Stomach (tissue), 9 donors: Measurements from ENCODE around the gene LCORL. TPM values are rescaled to one million over a fixed set of nuclear protein-coding genes. Genes with fewer than 3 reads are reported as not detected.

Source experiments
- DNase-seq, 2 donors: peaks; one replicate each; pipeline versions ENCODE4 v3.0.0 to v3.0.0-alpha.2; 2013 to 2019
- H3K27ac ChIP-seq, 5 donors: fragments of 200-600 bp in 4 of 5; sonication (generic) in 4 of 5; one replicate each; pipeline ENCODE4 v1.5.1; 2013 to 2019; ENCODE audit warnings: mild to moderate bottlenecking in 1 of 5, moderate library complexity in 1 of 5
- H3K27me3 ChIP-seq, 3 donors: fragments of 200-600 bp; sonication (generic); one replicate each; pipeline ENCODE4 v1.5.1; 2017 to 2019; ENCODE audit warnings: mixed run types in 1 of 3
- H3K36me3 ChIP-seq, 4 donors: fragments of 200-600 bp; sonication (generic); 1 replicate in 3 of 4; 2 replicates in 1 of 4; pipeline ENCODE4 v1.5.1; 2016 to 2019
- H3K4me1 ChIP-seq, 4 donors: fragments of 200-600 bp; sonication (generic); one replicate each; pipeline ENCODE4 v1.5.1; 2016 to 2019
- H3K4me3 ChIP-seq, 4 donors: fragments of 200-600 bp; sonication (generic) in 3 of 4; one replicate each; pipeline ENCODE4 v1.5.1; 2016 to 2019; ENCODE audit warnings: mild to moderate bottlenecking in 1 of 4
- H3K9me3 ChIP-seq, 4 donors: fragments of 200-600 bp; sonication (generic); one replicate each; pipeline ENCODE4 v1.5.1; 2016 to 2019
- EP300 ChIP-seq: sonication (generic); formaldehyde crosslinking; IDR thresholded peaks from one replicate; pipeline ENCODE4 v1.6.1; 2017; ENCODE audit warnings: antibody characterized with exemption
- POLR2A ChIP-seq, 4 donors: fragments of 450-650 bp; IDR thresholded peaks; one replicate each; pipeline ENCODE4 v1.6.1; 2016; ENCODE audit warnings: antibody characterized with exemption in 4 of 4, control low read depth in 2 of 4, mild to moderate bottlenecking in 1 of 4, moderate library complexity in 1 of 4
- POLR2AphosphoS5 ChIP-seq, 3 donors: sonication (generic); formaldehyde crosslinking; IDR thresholded peaks; one replicate each; pipeline ENCODE4 v1.6.1; 2016; ENCODE audit warnings: antibody characterized with exemption in 3 of 3
- WGBS, 5 donors: extraction: QIAGEN DNeasy Blood & Tissue Kit in 3 of 5; methylation state at CpG; one replicate each; pipeline versions ENCODE4 v1.1.5 to v1.1.7; 2013 to 2018; 5-methylcytosine and 5-hydroxymethylcytosine counted together
- intact Hi-C: fragments of 100-400 bp; cut with DNase I; formaldehyde crosslinking; loops from one replicate; pipeline ENCODE4 v1.15.1; 2023; ENCODE audit warnings: low total_unique reads
- polyA plus RNA-seq, 3 donors: library from polyadenylated mRNA; stranded (reverse); fragments of 200-250 nt; gene quantifications; one replicate each; pipeline ENCODE4 v1.2.3, GENCODE V29; 2013
- total RNA-seq, 5 donors: library from RNA; depleted of rRNA; stranded (reverse); fragments of >200 nt; gene quantifications; one replicate each; pipeline versions ENCODE4 v1.1.0 to v1.2.3, GENCODE V29; 2014 to 2016
- TF ChIP-seq, protein P1 (sequence below), 7 experiments: fragments of 450-650 bp in 4 of 7; fragments of 200-600 bp in 3 of 7; sonication (generic) in 3 of 7; IDR thresholded peaks; one replicate each; pipeline ENCODE4 v1.5.1; 2016 to 2019; ENCODE audit warnings: antibody characterized with exemption in 7 of 7, control low read depth in 2 of 7, mild to moderate bottlenecking in 1 of 7
- donor health status: healthy with polysubstance abuse.
- donor health status: Bipolar disorder and iron deficiency.
- donor health status: healthy.

LCORL gene
- total and polyA plus RNA-seq, 8 donors = 1.8 to 28.1 (median 8.2) TPM

DNA sequence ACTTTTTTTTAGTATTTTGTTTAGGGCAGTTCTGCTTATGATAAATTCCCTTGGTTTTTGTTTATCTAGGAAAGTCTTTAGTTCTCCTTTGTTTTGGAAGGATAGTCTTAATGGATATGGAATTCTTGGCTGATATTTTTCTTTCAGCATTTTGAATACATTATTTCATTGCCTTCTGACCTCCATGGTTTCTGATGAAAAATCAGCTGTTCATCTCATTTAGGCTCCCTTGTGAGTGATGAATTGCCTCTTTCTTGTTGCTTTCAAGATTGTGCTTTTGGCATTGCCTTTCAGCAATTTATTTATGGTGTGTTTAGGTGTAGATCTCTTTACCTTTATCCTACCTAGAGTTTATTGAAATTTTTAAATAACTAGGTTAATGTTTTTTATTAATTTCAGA is 41.5 kb upstream of the LCORL start:
- H3K36me3 ChIP-seq = no peaks in the 10 kb centered on the region
- no peak overlapping the region for H3K4me3 ChIP-seq
- H3K27ac ChIP-seq = no peak overlapping the region
- intact Hi-C loops = no loop called here
- no peaks in the 10 kb centered on the region for H3K4me1 ChIP-seq
- no peak for DNase-seq
- no peaks in the 10 kb centered on the region for H3K27me3 ChIP-seq
- TF ChIP-seq POLR2A (IDR thresholded peaks at IDR 0.05) (no peak), POLR2AphosphoS5 (IDR thresholded peaks at IDR 0.05) (no peak), EP300 (no peak)
- TF ChIP-seq, protein P1, sequence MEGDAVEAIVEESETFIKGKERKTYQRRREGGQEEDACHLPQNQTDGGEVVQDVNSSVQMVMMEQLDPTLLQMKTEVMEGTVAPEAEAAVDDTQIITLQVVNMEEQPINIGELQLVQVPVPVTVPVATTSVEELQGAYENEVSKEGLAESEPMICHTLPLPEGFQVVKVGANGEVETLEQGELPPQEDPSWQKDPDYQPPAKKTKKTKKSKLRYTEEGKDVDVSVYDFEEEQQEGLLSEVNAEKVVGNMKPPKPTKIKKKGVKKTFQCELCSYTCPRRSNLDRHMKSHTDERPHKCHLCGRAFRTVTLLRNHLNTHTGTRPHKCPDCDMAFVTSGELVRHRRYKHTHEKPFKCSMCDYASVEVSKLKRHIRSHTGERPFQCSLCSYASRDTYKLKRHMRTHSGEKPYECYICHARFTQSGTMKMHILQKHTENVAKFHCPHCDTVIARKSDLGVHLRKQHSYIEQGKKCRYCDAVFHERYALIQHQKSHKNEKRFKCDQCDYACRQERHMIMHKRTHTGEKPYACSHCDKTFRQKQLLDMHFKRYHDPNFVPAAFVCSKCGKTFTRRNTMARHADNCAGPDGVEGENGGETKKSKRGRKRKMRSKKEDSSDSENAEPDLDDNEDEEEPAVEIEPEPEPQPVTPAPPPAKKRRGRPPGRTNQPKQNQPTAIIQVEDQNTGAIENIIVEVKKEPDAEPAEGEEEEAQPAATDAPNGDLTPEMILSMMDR (IDR thresholded peaks at IDR 0.05) = no peak
- peaks cover 0 to 25% (median 9%) of the 10 kb centered on the region in 4 donors for H3K9me3 ChIP-seq

DNA sequence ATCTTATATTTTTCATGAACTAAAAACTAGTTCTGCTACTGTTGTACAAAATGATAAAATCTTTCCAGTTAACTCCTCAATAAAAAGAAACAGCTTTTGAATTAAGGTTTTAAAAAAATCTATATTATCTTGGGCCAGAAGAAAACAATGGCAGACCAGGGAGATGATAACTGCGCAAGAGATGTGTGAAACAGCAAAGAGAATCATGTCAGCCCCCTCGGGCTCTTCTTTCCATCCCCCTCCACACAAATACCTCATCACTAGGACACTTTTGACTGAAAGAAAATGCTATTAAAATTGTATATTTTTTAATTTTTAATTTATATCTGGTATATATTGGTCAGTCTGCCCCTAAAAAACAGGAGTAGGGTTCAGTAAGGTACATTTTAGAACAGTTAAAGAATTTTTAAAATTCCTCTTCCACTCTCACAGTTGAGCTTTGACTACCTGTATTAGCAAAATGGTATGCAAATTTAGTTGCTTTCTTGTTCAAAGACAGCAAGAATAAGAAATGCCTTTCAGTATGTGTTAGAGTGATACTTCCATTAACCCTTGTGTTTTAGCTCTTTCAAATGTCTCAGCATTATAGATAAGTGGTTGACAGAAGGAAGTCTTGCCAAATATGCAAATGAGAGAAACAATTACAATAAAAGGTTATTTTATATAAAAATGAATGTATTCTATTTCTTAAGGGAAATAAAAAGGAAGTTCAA is 36.4 kb upstream of the LCORL start:
- no peak for DNase-seq
- intact Hi-C loops = no loop called here
- H3K36me3 ChIP-seq = no peaks in the 10 kb centered on the region

DNA sequence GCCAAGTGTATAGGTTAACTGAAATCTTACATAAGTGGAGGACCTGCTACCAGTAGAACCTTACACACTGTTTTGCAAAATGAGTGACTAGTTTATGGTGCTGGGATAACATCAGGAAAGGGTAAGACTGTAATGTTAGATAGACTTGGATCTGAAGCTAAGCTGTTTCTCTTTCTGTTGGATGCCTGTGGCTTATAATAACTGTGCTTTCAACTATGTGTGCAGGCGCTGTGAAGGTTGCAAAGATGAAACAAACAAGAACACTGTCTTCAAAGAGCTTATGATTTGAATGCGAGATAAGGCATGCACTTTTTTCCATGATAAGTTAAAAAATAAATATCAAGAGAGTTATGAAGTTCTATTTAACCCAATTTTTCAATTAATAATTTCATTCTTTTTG is 34.5 kb upstream of the LCORL start:
- H3K4me3 ChIP-seq = no peak overlapping the region
- H3K27me3 ChIP-seq = no peaks in the 10 kb centered on the region
- H3K36me3 ChIP-seq = no peaks in the 10 kb centered on the region
- H3K27ac ChIP-seq = no peak overlapping the region
- intact Hi-C loops = no loop called here
- no peak for DNase-seq
- no peaks in the 10 kb centered on the region for H3K4me1 ChIP-seq
- WGBS, 5 donors = 80 to 88% (median 86%) methylated on average over 2 of the region's 2 CpGs
- TF ChIP-seq POLR2A (IDR thresholded peaks at IDR 0.05) (no peak), EP300 (no peak), POLR2AphosphoS5 (IDR thresholded peaks at IDR 0.05) (no peak)
- TF ChIP-seq, protein P1 (IDR thresholded peaks at IDR 0.05) = no peak
- H3K9me3 ChIP-seq = no peaks in the 10 kb centered on the region

More for the DNA sequence above, 36.4 kb upstream of the LCORL start:
- Histone ChIP-seq H3K27me3 (no peaks in the 10 kb centered on the region), H3K4me3 (no peak overlapping the region), H3K4me1 (no peaks in the 10 kb centered on the region), H3K27ac (no peak overlapping the region), H3K9me3 (peaks cover 0 to 5% (median 0%) of the 10 kb centered on the region in 4 donors)
- TF ChIP-seq EP300 (no peak), POLR2A (IDR thresholded peaks at IDR 0.05) (no peak), POLR2AphosphoS5 (IDR thresholded peaks at IDR 0.05) (no peak)
- TF ChIP-seq, protein P1 (IDR thresholded peaks at IDR 0.05) = no peak
- 67 to 88% (median 83%) methylated on average over 2 of the region's 2 CpGs for WGBS, 5 donors

DNA sequence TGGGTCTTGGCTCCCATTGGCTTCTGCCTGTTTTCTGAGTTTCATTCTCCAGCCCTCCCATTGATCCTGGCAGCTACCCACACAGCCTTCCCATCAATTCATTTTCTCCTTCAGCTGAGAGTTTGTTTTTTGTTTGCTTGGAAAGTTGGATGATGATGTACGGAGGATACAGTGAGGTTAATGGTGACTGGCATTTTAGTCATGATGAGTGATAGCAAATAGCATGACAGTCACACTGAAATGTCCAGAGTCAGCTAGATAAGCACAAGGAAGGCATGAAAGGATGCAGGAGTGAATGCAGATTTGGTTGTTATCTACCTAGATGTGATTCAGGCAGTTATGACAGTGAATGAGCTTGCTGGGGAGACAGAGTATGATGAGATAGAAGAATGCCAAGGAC is 30.6 kb upstream of the LCORL start:
- Histone ChIP-seq H3K9me3 (no peaks in the 10 kb centered on the region), H3K27ac (no peak overlapping the region), H3K27me3 (no peaks in the 10 kb centered on the region), H3K36me3 (no peaks in the 10 kb centered on the region), H3K4me1 (no peaks in the 10 kb centered on the region), H3K4me3 (no peak overlapping the region)
- TF ChIP-seq POLR2A (IDR thresholded peaks at IDR 0.05) (no peak), POLR2AphosphoS5 (IDR thresholded peaks at IDR 0.05) (no peak), EP300 (no peak)
- TF ChIP-seq, protein P1 (IDR thresholded peaks at IDR 0.05) = no peak
- DNase-seq = no peak
- intact Hi-C loops = no loop called here
- WGBS, 5 donors = 88 to 96% (median 93%) methylated on average over 1 of the region's 1 CpG
